A549 (cell line): ENCODE data around the gene ATP1A3.

ENCODE experiments used
- CBX8 ChIP-seq: fragments of 200-600 bp; sonication (generic); IDR thresholded peaks from 2 replicates; pipeline ENCODE4 v1.6.1; 2016
- ESRRA ChIP-seq: fragments of 150-350 bp; IDR thresholded peaks from 2 replicates; pipeline ENCODE4 v1.6.1; 2014; ENCODE audit warnings: mild to moderate bottlenecking, low read length, borderline replicate concordance
- FOSL2 ChIP-seq, 2 experiments: fragments of 450-650 bp in 1 of 2; fragments of >200 bp in 1 of 2; sonication (Bioruptor Twin) in 1 of 2; formaldehyde crosslinking; IDR thresholded peaks; 2 replicates each; pipeline versions ENCODE4 v1.5.0 to v1.6.1; 2016 to 2020; ENCODE audit warnings: mild to moderate bottlenecking in 1 of 2, moderate library complexity in 1 of 2
- HOXA7 ChIP-seq: fragments of 250-450 bp; sonication (Bioruptor Pico); IDR thresholded peaks from 2 replicates; pipeline ENCODE4 v1.5.0; 2020; ENCODE audit warnings: mild to moderate bottlenecking, moderate library complexity
- JUNB ChIP-seq: fragments of >200 bp; sonication (Bioruptor Twin); formaldehyde crosslinking; IDR thresholded peaks from 2 replicates; pipeline ENCODE4 v1.6.1; 2016
- POLR2A ChIP-seq: IDR thresholded peaks from 2 replicates; pipeline ENCODE4 v1.6.1; 2012; ENCODE audit warnings: mild to moderate bottlenecking, low read length
- SREBF2 ChIP-seq: fragments of 450-650 bp; IDR thresholded peaks from 2 replicates; pipeline ENCODE4 v1.6.1; 2014; ENCODE audit warnings: mild to moderate bottlenecking, moderate library complexity
- ZC3H11A ChIP-seq: fragments of 450-650 bp; IDR thresholded peaks from 2 replicates; pipeline ENCODE4 v1.6.1; 2014; ENCODE audit warnings: antibody characterized with exemption, mild to moderate bottlenecking
- TF ChIP-seq, protein P1 (sequence below): fragments of >200 bp; sonication (Bioruptor Twin); formaldehyde crosslinking; IDR thresholded peaks from 3 replicates; pipeline ENCODE4 v1.5.1; 2016
- TF ChIP-seq, protein P2 (sequence below): fragments of 200-600 bp; sonication (generic); IDR thresholded peaks from 2 replicates; pipeline ENCODE4 v1.6.1; 2016; ENCODE audit warnings: antibody characterized with exemption, mild to moderate bottlenecking, moderate library complexity

DNA sequence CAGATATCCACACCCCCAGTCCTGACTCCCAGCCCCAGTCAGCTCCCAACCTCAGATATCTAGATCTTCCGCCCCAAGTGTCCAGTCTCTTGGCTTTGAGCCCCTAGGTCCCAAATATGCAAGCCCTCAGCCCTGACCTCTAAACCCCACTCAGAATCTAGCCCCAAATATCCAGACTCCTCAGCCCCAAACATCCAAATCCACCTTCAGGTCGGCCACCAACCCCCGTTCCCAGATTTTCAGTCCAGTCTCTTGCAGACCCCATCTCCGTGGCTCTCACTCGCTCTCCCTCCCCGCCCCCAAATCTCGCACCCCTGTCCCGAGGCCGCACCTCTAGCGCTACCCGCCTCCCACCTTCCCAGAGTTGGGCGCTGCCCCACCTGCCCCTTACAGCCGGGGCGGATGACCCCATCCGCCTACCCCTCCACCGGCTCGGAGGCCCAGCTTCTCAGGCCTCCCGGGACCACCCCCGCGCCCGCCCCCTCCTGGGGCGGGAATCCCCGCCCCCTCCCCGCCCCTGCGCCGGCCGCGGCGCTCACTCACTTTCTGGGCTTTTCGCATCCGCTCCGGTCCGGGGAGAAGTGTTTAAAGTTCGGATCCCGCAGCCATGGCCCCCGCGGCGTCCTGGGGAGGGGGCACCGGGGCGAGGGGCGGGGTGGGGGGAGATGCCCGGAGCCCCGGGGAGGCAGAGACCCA lies 66.4 kb downstream of the ATP1A3 start:
- no peak for TF ChIP-seq HOXA7 (CRISPR knock-in tag)
- TF ChIP-seq, protein P1, sequence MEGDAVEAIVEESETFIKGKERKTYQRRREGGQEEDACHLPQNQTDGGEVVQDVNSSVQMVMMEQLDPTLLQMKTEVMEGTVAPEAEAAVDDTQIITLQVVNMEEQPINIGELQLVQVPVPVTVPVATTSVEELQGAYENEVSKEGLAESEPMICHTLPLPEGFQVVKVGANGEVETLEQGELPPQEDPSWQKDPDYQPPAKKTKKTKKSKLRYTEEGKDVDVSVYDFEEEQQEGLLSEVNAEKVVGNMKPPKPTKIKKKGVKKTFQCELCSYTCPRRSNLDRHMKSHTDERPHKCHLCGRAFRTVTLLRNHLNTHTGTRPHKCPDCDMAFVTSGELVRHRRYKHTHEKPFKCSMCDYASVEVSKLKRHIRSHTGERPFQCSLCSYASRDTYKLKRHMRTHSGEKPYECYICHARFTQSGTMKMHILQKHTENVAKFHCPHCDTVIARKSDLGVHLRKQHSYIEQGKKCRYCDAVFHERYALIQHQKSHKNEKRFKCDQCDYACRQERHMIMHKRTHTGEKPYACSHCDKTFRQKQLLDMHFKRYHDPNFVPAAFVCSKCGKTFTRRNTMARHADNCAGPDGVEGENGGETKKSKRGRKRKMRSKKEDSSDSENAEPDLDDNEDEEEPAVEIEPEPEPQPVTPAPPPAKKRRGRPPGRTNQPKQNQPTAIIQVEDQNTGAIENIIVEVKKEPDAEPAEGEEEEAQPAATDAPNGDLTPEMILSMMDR: no peak
- TF ChIP-seq, protein P2, sequence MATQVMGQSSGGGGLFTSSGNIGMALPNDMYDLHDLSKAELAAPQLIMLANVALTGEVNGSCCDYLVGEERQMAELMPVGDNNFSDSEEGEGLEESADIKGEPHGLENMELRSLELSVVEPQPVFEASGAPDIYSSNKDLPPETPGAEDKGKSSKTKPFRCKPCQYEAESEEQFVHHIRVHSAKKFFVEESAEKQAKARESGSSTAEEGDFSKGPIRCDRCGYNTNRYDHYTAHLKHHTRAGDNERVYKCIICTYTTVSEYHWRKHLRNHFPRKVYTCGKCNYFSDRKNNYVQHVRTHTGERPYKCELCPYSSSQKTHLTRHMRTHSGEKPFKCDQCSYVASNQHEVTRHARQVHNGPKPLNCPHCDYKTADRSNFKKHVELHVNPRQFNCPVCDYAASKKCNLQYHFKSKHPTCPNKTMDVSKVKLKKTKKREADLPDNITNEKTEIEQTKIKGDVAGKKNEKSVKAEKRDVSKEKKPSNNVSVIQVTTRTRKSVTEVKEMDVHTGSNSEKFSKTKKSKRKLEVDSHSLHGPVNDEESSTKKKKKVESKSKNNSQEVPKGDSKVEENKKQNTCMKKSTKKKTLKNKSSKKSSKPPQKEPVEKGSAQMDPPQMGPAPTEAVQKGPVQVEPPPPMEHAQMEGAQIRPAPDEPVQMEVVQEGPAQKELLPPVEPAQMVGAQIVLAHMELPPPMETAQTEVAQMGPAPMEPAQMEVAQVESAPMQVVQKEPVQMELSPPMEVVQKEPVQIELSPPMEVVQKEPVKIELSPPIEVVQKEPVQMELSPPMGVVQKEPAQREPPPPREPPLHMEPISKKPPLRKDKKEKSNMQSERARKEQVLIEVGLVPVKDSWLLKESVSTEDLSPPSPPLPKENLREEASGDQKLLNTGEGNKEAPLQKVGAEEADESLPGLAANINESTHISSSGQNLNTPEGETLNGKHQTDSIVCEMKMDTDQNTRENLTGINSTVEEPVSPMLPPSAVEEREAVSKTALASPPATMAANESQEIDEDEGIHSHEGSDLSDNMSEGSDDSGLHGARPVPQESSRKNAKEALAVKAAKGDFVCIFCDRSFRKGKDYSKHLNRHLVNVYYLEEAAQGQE: no peak
- TF ChIP-seq SREBF2: no peak
- TF ChIP-seq FOSL2 (IDR thresholded peaks at IDR 0.05): no peak
- no peak for TF ChIP-seq FOSL2 (CRISPR knock-in tag; IDR thresholded peaks at IDR 0.05)
- TF ChIP-seq CBX8: no peak
- no peak for TF ChIP-seq ESRRA
- TF ChIP-seq POLR2A: no peak
- no peak for TF ChIP-seq JUNB
- no peak for TF ChIP-seq ZC3H11A
